Esophagus muscularis mucosa (tissue), 4 donors: ENCODE results near the gene GPR78. TPM values are rescaled to one million over a fixed set of nuclear protein-coding genes. Genes with fewer than 3 reads are reported as not detected.

ENCODE experiments used
- DNase-seq: peaks from one replicate; pipeline ENCODE4 v3.0.0-alpha.2; 2017; ENCODE audit errors: extremely low spot score
- H3K27ac ChIP-seq, 4 donors: fragments of 200-600 bp; sonication (generic); replicated peaks in 1 of 4; 1 replicate in 3 of 4; 2 replicates in 1 of 4; pipeline ENCODE4 v1.5.1; 2016 to 2019; ENCODE audit warnings: mild to moderate bottlenecking in 1 of 4
- H3K27me3 ChIP-seq, 4 donors: fragments of 200-600 bp; sonication (generic); one replicate each; pipeline versions ENCODE4 v1.5.1 to v1.6.0; 2016 to 2019
- H3K36me3 ChIP-seq, 4 donors: fragments of 200-600 bp; sonication (generic); one replicate each; pipeline ENCODE4 v1.5.1; 2016 to 2019
- H3K4me1 ChIP-seq, 4 donors: fragments of 200-600 bp; sonication (generic); one replicate each; pipeline ENCODE4 v1.5.1; 2016 to 2019
- H3K4me3 ChIP-seq, 4 donors: fragments of 200-600 bp; sonication (generic); 1 replicate in 2 of 4; 2 replicates in 2 of 4; pipeline ENCODE4 v1.5.1; 2016 to 2019; ENCODE audit warnings: mild to moderate bottlenecking in 4 of 4, moderate library complexity in 1 of 4
- H3K9me3 ChIP-seq, 4 donors: fragments of 200-600 bp; sonication (generic); 1 replicate in 3 of 4; 2 replicates in 1 of 4; pipeline ENCODE4 v1.5.1; 2016 to 2019
- EP300 ChIP-seq: sonication (generic); formaldehyde crosslinking; IDR thresholded peaks from one replicate; pipeline ENCODE4 v1.6.1; 2017; ENCODE audit warnings: antibody characterized with exemption
- POLR2A ChIP-seq: fragments of 450-650 bp; IDR thresholded peaks from one replicate; pipeline ENCODE4 v1.6.1; 2017; ENCODE audit warnings: antibody characterized with exemption, moderate library complexity, mild to moderate bottlenecking, low read depth
- POLR2AphosphoS5 ChIP-seq, 2 donors: sonication (generic); formaldehyde crosslinking; IDR thresholded peaks; one replicate each; pipeline ENCODE4 v1.6.1; 2017; ENCODE audit warnings: antibody characterized with exemption in 2 of 2
- WGBS: methylation state at CpG from one replicate; pipeline ENCODE4 v1.1.5; 2018; 5-methylcytosine and 5-hydroxymethylcytosine counted together
- intact Hi-C: fragments of 100-400 bp; cut with DNase I; formaldehyde crosslinking; loops from one replicate; pipeline ENCODE4 v1.15.1; 2023
- total RNA-seq, 4 donors: library from RNA; depleted of rRNA; stranded (reverse); fragments of >200 nt; gene quantifications; one replicate each; pipeline versions ENCODE4 v1.1.0 to v1.2.1, GENCODE V29; 2016
- TF ChIP-seq, protein P1 (sequence below), 3 experiments: fragments of 200-600 bp in 2 of 3; fragments of 450-650 bp in 1 of 3; sonication (generic) in 2 of 3; IDR thresholded peaks; one replicate each; pipeline ENCODE4 v1.5.1; 2017 to 2019; ENCODE audit warnings: antibody characterized with exemption in 3 of 3, mild to moderate bottlenecking in 2 of 3, moderate library complexity in 1 of 3

The GPR78 gene
- total RNA-seq, 4 donors from 2014 or later, result not detected

DNA sequence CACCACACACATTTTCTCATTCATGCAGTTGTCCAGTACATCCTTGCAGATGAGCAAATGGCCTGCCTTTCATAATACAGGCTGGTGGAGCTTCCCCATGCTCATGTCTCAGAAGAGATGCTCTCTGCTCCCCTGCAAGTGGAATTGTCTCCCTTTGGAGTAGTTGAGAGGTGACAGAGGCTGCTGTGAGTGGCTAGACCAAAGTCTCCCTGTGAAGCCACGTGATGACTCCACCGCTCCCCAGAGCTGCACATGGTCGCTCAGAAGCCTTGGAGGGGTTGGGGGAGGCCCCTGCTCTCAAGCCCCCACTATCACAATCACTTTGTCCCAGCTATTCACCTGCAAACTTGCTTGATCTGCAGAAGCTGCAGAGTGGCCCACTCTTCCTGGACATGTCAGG, 1.5 kb upstream of the GPR78 start:
- WGBS, result no CpG with 5 or more reads among the region's 3 CpGs
- no peak for DNase-seq
- TF ChIP-seq, protein P1, sequence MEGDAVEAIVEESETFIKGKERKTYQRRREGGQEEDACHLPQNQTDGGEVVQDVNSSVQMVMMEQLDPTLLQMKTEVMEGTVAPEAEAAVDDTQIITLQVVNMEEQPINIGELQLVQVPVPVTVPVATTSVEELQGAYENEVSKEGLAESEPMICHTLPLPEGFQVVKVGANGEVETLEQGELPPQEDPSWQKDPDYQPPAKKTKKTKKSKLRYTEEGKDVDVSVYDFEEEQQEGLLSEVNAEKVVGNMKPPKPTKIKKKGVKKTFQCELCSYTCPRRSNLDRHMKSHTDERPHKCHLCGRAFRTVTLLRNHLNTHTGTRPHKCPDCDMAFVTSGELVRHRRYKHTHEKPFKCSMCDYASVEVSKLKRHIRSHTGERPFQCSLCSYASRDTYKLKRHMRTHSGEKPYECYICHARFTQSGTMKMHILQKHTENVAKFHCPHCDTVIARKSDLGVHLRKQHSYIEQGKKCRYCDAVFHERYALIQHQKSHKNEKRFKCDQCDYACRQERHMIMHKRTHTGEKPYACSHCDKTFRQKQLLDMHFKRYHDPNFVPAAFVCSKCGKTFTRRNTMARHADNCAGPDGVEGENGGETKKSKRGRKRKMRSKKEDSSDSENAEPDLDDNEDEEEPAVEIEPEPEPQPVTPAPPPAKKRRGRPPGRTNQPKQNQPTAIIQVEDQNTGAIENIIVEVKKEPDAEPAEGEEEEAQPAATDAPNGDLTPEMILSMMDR (IDR thresholded peaks at IDR 0.05), result no peak
- TF ChIP-seq EP300, result no peak
- TF ChIP-seq POLR2AphosphoS5 (IDR thresholded peaks at IDR 0.05), result no peak
- TF ChIP-seq POLR2A, result no peak
- intact Hi-C loops, result no loop called here
- H3K27ac ChIP-seq, result no peak overlapping the region
- no peaks in the 10 kb centered on the region for H3K9me3 ChIP-seq
- H3K4me3 ChIP-seq, result no peak overlapping the region
- no peaks in the 10 kb centered on the region for H3K36me3 ChIP-seq
- peaks cover 0 to 10% (median 3%) of the 10 kb centered on the region in 4 donors for H3K4me1 ChIP-seq
- peaks cover 0 to 71% (median 14%) of the 10 kb centered on the region in 4 donors for H3K27me3 ChIP-seq

DNA sequence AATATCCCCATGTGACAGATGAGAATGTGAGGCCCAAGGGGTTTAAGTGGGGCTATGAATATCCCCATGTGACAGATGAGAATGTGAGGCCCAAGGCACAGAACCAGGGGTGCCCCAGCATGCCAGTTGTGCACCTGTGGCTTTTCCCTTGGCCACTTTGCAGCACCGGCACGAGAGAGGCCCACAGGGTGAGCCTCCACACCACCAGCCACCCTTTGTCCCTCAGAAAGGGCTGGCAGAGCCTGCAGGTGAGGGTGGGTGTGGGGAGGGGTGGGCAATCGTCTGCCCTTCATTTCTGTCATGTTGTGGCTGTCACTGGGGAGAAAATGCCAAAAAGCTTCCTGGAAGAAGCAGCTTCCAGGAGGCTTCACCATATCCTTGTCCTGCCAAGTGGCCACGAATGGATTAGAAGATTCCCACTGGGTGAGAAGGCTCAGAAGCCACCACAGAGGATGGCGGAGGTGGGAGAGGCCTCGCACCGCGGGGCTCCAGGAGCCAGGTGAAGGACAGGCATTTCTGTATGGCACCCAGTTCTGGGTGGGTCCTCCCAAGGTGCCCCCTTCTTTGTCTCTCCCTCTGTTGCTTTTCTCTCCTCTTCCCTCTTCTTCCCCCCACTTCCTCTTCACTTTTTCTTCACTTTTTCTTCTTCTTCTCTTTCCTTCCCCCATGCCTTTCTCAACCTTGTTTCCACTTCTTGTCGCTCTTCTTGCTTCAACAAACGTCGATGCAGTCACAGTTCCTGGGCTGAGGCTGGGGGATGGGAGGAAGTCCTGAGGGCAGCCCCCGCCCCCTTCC, 469 bp upstream of the GPR78 start:
- Histone ChIP-seq H3K36me3 (no peaks in the 10 kb centered on the region), H3K27me3 (peaks cover 0 to 79% (median 14%) of the 10 kb centered on the region in 4 donors), H3K9me3 (no peaks in the 10 kb centered on the region), H3K27ac (no peak overlapping the region), H3K4me1 (peaks cover 0 to 10% (median 3%) of the 10 kb centered on the region in 4 donors), H3K4me3 (no peak overlapping the region)
- 31% methylated on average over 12 of the region's 12 CpGs for whole genome bisulfite sequencing
- DNase-seq, result no peak
- intact Hi-C loops, result no loop called here
- TF ChIP-seq, protein P1 (IDR thresholded peaks at IDR 0.05), result no peak
- TF ChIP-seq EP300, result no peak
- TF ChIP-seq POLR2A, result no peak
- no peak for TF ChIP-seq POLR2AphosphoS5 (IDR thresholded peaks at IDR 0.05)

DNA sequence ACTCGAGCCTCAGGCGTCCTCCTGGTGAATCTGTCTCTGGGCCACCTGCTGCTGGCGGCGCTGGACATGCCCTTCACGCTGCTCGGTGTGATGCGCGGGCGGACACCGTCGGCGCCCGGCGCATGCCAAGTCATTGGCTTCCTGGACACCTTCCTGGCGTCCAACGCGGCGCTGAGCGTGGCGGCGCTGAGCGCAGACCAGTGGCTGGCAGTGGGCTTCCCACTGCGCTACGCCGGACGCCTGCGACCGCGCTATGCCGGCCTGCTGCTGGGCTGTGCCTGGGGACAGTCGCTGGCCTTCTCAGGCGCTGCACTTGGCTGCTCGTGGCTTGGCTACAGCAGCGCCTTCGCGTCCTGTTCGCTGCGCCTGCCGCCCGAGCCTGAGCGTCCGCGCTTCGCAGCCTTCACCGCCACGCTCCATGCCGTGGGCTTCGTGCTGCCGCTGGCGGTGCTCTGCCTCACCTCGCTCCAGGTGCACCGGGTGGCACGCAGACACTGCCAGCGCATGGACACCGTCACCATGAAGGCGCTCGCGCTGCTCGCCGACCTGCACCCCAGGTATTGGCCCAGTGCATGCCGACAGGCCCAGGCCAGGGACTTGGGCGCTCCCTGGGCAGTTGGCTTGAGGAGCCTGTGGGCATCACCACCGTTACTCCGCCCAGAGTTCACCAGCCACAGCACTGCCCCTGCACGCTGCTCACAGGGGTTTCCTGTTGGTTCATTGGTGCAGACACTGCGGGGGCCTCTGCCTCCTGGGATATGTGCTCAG, 1.1 kb downstream of the GPR78 start:
- H3K9me3 ChIP-seq, result no peaks in the 10 kb centered on the region
- TF ChIP-seq, protein P1 (IDR thresholded peaks at IDR 0.05), result no peak
- TF ChIP-seq POLR2A (no peak), EP300 (no peak), POLR2AphosphoS5 (IDR thresholded peaks at IDR 0.05) (no peak)
- H3K4me1 ChIP-seq, result peaks cover 0 to 10% (median 3%) of the 10 kb centered on the region in 4 donors
- 85% methylated on average over 23 of the region's 66 CpGs for WGBS
- intact Hi-C loops, result no loop called here
- DNase-seq, result no peak
- no peaks in the 10 kb centered on the region for H3K36me3 ChIP-seq
- no peak overlapping the region for H3K27ac ChIP-seq
- no peak overlapping the region for H3K4me3 ChIP-seq
- H3K27me3 ChIP-seq, result peaks cover 0 to 95% (median 14%) of the 10 kb centered on the region in 4 donors

DNA sequence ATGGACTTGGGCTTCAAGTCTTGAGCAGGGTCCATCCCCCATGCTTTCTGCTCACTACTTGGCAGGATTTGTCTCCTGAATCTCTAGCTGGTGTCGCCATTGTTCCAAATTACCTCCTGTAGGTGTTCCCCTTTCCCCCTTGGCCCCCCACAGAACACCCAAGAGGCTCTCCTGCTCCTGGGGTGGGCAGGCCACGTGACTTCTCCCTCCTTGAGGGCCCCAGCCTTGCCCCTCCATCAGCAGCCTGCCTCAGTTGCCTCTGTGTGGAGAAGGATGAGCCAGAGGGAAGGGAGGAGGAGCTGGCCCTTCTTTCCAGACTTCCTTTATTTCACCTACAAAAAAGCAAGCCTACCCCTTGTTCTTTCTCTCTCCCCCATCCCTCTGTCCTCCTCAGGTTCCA, 1.8 kb downstream of the GPR78 start:
- TF ChIP-seq, protein P1 (IDR thresholded peaks at IDR 0.05), result no peak
- TF ChIP-seq EP300, result no peak
- no peak for TF ChIP-seq POLR2A
- TF ChIP-seq POLR2AphosphoS5 (IDR thresholded peaks at IDR 0.05), result no peak
- Histone ChIP-seq H3K4me3 (no peak overlapping the region), H3K4me1 (peaks cover 0 to 10% (median 3%) of the 10 kb centered on the region in 4 donors), H3K36me3 (no peaks in the 10 kb centered on the region), H3K9me3 (no peaks in the 10 kb centered on the region), H3K27me3 (peaks cover 0 to 97% (median 14%) of the 10 kb centered on the region in 4 donors), H3K27ac (no peak overlapping the region)
- intact Hi-C loops, result no loop called here
- DNase-seq, result no peak
- WGBS, result 79% methylated on average over 2 of the region's 2 CpGs
